GM18907 (cell line): ENCODE data around the gene SPINK1.
A peak's percentile ranks its signal among the peaks of the same experiment; 100 is the strongest.
"Not testable (repeated sequence)": the region's sequence is repeated elsewhere in the genome, so short reads cannot be mapped to it uniquely, and the experiment has no call there.

ENCODE experiments used
- ATAC-seq: cut with Tn5 transposase; IDR thresholded peaks from one replicate; pipeline ENCODE4 v1.9.1; 2021; ENCODE audit warnings: mild to moderate bottlenecking, moderate library complexity; ENCODE audit not compliant: unreplicated experiment

SPINK1 gene

DNA sequence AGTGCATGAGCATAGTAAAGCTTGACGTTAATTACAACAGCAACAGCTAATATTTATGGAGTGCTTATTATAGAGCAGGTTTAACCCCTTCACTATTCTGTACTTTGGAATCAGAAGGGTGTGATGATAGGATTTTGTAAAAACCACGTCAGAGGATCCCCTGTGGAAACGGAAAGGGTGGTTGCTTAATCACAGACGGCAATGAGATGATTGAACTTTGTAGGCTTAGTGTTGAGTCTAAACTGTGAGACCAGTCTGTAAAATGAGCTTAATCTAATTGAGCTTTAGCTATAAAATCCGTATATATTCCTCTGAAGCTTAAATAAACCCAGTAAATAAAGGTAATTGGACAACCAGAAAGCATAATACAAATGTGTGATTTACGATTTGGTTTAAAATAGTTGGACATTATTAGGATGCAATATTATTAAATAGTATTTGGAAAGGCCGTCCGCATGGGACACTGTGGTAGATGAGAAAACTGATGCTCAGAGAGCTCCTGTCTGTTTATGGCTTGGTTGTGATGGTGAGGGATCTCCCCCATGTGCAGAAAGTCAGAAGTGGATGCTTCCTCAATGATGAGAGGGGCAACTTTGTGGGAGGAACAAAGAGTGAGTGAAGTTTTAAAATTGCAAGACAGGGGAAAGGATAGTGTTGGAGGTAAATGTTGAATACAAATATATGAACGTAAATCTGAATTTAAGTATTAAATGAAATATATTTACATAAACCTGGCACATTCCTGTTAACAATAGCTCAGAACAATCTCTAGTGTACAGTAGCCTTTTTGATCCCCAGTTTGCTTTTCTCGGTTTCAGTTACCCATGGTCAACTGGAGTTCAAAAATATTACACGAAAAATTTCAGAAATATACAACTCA lies 23.7 kb upstream of the SPINK1 start:
- no peak for ATAC-seq

DNA sequence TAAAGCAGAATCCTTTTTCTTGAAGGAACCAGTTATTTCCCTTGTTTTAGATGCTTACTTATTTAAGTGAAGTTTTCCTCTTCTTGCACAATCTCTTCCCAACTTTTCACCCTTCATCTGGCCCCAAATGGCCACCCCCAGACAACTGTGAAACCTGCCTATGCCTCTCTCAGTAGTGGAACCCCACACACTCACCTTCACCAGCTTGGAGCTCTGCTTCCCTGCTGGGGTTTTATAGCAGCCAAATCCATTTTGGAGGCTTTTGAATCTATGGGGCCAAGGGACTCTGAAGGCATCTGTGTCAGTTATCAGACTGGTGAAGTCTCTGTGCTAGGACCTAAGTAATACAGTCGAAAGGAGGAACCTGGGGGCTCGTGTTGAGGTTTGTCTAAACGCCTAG lies 22.9 kb upstream of the SPINK1 start:
- ATAC-seq, result no peak

DNA sequence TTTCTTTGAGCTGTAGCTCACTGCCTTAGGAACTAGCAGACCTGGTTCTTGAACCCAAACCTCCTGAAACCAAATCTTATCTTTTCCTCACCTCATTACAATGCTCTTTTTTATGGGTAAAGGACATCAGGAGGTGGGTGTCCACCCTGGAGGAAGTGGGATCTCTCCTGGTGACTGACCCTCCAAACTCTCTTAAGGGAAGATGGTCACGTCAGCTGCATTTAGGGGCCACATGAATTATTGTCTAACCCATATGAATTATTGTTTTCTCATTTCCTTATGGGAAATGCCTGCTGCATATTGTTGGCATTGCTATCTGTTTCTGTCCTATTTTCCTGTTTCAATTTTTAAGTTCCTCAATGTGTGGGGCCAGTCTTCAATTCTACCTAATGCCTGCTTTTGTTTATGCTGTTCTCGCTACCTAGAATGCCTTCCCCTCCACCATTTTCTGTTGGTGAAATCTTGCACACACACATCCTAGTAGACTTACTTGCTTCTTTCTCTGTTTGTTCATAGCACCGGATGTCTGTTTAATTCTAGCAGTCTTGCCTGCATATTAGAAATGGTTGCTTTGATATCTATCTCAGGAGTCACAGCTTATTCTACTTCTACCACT lies 22.0 kb upstream of the SPINK1 start:
- no peak for ATAC-seq

DNA sequence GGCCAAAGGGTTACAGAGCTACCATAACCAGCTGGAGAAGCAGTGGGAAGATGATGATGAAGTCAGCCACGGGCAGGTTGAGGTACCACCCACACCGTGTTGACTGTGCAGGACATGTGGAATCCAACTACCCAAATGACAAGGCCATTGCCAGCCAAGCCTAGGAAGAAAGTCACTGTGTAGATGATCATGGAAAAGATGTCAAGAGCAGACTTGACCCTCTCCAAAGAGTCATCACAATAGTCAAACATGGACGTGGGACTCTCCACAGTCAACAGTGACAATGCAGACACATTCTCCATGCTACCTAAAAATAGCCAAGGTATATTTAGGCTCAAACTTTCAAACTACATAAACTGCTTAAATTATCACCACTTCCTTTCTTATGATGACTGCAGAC lies 20.9 kb upstream of the SPINK1 start:
- ATAC-seq, result no peak

DNA sequence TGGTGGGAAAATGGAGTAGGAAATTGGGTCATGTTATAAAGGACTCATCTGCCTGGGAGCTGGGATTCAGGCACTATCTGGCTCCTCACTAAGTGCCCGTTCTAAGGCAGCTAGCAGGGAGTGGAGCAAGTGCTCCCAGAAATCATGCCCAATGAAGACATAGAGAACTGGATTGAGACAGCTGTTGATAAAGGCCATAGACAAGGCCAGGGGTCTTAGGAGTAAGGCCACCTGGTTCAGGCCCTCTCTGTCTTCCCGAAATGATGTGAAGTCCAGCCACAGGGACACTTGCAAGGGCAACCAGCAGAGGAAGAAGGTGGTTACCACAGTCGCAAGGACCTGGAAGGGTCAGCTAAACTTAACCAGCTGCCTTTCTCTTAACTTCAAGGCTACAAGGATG lies 20.1 kb upstream of the SPINK1 start:
- no peak for ATAC-seq

DNA sequence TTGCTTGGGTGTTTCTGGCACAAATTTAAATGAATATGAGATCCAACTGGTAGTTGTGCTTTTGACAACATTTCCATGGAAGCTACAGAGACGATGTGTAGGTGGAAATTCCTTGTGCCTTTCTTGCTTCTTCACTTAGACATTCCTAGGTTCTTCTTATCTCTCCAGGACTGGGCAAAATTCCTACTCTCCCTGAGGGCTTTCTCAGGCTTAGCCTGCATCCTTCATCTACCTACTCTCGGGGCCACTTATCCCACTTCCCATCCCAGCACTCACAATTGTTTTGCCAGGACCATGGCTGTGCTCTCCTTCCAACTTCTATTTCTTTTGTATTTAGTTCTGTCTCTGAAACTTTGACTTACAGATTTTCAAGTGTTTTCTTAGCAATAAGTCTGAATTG lies 17.8 kb upstream of the SPINK1 start:
- ATAC-seq, result no peak

DNA sequence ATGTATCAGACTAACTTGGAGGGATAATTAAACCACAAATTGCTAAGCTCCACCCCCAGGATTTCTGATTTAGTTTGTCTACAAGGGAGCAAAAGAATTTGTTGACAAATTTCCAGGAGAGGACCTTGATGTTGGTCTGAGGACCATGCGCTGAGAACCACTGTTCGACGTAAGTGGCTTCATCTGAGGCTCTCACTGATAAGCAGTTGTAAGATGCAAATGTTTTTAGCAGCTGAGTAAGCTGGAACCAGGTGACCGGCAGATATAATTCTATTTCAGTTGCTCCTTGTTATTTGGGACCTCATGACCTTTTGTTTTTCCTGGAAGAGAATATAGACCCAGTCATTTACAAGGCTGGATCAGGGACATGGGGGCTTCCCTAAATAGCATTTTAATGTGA lies 14.1 kb upstream of the SPINK1 start:
- no peak for ATAC-seq

DNA sequence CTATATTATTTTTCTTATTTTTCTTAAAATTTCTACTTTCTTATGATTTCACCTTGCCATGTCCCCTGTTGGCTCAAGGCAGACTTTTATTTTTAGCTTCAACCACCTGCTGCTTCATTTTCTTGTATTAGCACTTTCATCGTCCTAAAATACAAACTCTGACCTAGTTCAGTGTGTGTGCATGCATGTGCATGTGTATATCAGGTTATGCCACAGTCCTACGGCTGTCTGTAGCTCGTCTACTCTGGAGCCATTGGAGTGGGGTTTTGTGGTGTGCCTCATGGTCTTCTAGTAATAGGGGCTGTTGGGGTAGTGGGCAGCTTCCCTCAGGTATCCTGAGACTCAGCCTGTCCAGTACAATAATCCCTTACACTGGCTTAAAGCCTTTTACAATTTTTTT lies 13.4 kb upstream of the SPINK1 start:
- no peak for ATAC-seq

DNA sequence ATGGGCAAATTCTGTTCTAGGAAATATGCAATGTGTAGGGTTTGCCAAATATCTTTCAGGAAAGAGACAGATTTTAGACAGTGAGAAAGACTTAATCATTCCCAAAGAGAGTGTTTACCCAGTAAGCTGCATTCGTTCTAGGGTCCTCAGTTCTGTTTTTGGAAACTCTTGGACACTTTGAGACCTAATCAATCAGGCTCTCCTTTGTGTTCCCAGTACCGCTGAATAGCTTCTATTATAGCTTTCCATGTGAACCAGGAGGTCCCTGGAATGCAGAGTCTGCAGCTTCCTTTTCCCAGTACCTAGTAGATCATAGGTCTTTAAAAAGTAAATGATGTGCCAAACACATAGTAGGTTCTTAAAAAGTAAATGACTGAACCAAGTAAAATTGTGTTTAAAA lies 11.4 kb upstream of the SPINK1 start:
- no peak for ATAC-seq

DNA sequence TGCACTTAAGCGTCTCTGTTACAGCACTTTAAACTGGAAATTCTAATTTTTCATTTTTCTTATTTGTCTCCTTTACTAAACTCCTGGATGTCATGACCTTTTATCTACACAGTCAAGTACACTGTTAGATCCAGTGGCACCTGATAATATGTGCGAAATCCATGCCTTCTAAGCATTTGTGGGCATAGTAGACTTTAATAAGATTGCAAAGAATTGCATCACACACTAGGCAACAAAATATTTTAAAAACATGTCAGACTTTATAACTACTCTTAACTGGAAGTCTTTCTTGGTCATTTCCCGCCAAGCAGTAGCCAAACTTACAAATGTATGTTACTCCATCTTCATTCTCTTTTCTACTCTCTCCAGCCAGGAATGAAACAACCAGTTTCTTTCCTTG lies 5.0 kb upstream of the SPINK1 start:
- no peak for ATAC-seq

DNA sequence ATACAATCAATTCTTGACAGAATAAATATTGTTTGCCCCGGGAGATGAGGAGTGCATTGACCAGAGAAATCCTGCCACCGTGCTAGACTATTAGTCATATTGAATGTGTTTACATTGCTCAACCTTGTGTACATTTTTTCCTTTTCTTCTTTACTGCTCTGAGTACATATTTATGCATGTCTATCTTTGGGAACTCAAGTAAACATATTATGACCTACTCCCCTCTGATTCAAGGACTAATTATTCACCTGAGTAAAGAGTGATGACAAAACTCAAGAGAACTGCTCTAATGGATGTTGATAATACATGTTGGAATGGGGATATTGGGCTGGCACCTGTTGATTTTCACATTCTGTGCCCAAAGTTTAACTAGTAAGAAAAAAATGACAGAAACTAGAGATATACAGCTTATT lies 3.9 kb upstream of the SPINK1 start:
- no peak for ATAC-seq

DNA sequence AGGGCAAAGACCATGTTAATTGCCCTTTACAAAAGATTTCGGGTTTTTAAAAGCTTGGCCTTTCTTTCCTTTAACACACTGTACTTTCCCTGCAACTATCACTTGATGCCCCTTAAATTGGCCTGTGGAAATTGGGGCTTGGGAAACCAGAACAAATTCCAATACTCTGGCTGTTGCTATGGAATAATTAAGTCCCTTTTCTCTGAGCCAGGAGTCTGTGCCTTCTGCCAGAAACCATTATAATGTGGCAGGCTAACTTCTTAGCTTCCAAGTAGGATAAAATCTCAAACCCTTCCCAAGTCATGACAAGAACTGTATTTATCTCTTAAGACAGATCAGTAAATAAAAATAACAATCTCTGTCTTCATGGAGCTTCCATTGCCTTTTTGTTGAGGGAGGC lies 1.1 kb upstream of the SPINK1 start:
- no peak for ATAC-seq

DNA sequence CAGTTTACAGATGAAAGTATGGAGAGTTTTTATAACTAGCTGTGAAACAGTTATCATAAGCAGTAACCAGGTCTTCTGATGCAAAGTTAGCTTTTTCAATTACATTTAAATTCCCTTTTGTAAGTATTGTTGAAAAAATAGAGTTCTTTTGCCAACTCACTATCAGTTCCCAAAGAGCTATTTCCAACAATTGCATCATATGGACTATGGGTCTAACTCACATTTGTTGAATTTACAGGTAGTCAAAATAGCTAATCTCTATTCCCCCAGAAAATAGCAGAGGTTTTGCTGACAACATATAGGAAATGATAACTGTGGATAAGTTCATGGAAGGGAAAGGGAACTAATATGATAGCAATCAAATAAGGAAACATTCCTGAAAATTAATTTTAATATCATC lies 1.4 kb downstream of the SPINK1 start:
- no peak for ATAC-seq

DNA sequence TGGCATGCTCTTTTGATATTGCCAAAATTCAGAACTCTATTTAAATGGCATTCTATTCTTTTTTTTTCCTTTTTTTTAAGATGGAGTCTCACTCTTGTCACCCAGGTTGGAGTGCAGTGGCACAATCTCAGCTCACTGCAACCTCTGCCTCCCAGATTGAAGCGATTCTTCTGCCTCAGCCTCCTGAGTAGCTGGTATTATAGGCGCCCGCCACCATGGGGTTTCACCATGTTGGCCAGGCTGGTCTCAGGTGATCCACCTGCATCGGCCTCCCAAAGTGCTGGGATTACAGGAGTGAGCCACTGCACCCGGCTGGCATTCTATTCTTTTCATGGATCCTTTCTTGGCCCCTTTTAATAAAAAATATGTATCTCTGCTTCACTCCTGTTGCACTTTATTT lies 4.5 kb downstream of the SPINK1 start:
- not testable (repeated sequence) for ATAC-seq

DNA sequence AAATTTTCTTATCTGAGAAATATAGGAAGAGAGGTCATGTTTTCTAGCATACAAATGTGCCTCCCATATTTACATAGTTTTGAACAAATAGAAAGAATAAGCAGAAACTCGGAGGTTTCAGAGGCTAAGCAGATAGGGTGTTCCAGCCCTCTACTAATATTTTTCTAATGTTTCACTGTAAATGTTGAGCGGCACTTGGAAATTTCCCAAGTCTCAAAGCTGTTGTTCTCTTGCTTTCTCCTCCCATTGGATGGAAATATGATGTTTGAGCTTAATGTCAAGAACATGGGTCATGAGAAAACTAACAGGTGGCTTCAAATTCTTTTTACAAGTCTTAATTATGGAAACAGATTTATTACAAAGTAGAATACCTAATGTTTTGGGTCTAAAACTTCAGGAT lies 5.1 kb downstream of the SPINK1 start:
- no peak for ATAC-seq

DNA sequence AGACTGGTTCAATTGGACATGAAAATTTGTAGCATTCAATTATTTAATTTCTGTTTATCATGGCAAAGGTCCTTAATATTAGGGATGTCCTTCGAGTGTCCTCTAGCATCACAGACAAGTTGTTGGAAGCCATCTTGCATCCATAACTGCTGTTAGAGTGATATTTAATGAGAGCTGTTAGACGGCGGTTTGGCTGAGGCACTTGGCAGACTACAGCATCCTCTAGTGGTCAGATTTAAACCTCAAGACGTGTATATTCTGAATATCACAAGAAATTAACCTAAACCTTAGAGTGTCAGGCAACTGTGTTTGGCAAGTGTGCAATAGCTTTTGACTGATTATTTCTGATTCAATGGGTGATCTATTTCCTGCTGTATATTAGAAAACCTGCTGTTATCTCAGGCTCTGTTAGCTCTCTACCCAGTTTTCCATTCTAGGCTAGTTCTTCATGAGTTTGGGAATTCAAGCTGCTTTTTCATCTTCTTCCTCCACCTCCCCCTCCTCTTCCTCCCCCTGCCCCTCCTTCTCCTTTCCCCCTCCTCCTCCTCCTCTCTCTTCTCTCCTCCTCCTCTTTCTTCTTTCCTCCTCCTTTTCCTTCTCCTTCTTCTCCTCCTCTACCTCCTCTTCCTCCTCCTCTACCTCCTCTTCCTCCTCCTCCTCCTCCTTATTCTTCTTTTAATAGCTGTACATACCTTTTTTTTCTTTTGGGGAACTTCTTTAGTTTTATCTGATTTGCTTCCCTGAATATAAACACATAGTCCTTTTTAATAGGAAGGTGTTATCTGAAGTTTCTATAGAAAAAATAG lies 8.6 kb downstream of the SPINK1 start:
- ATAC-seq, result peak; percentile 94

DNA sequence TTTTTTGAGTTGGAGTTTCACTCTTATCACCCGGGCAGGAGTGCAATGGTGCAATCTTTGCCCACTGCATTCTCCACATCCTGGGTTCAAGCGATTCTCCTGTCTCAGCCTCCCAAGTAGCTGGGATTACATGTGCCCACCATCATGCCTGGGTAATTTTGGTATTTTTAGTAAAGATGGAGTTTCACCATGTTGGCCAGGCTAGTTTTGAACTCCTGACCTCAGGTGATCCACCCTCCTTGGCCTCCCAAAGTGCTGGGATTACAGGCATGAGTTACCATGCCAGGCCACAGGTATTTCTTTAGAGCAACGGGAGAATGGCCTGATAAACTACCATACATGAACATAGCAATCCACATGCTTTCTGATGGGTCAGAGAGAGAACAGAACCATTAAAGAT lies 9.2 kb downstream of the SPINK1 start:
- not testable (repeated sequence) for ATAC-seq

DNA sequence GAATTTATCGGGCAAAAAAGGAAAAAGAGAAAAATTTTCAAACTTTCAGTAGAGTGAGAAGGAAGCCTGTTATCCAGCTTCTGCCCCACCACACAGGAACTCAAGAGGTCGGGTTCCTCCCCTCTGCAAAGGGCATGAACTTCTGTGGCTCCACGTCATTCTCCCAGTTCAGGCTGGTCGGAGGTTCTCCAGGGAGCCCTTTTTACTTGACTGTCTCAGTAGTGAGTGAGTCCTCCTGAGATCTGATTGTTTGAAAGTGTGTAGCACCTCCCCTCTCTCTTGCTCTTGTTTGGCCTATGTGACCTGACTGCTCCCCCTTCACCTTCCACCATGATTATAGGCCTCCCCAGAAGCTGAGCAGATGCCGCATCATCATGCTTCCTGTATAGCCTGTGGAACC lies 9.7 kb downstream of the SPINK1 start:
- ATAC-seq, result no peak

DNA sequence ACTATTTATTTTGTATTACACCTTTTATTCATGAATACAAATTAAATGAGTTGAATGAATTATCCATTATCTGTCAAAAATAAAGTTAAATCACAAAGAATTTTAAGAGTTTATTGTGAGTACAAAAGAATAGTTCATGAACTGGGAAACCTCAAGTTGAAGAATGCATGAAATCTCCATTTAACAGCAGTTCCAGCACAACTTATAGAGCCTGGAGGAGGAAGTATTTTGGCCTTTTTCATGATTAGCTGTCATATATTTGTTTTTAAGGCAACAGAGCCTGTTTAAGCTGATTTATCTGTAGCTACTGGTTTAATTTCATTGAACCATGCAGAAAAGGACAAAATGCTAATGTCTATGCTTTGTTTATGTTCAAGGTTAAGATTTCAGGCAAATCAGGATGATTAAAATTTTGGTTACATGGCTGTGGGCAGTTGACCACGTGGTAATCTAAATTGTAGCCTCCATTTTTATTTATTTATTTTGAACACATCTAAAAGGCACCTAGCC lies 12.2 kb downstream of the SPINK1 start:
- no peak for ATAC-seq

DNA sequence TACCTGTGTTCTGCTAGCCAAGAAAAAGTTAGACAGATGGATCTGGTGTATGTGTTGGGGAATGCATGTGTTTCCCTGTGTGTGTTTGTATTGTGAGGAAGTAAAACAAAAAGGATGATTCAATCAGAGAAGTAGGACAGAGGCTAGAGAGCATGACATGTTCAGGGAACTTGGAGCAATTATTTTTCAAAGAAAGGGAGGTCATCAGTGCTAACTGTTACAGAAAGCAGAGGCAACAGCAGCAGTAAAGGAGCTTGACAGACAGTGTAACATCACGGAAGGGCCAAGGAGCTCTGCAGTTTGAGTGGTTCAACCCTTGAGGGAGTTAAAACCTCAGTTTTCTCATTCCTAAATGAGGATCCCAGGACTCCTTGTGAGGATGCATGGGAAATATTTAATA lies 13.2 kb downstream of the SPINK1 start:
- no peak for ATAC-seq

DNA sequence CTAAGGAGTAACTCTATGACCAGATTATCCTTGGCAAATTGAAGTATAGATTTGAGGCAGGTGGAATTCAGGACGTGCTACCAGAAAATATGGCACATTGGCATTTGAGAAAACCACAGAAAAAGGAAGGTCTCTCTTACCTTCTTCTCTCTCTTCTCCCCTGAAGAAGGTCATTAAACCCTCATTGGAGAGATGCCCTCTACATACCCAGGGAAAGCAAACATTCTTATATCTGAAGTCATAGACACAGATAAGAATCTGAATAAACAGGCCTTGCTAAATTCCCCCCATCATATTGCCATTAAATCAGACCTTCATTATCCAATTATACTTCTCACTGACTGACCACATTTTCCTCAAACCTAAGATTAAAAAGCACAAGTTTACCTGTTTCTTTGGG lies 17.8 kb downstream of the SPINK1 start:
- no peak for ATAC-seq
